SJCRH30 (cell line): Measurements from ENCODE around the gene ASXL2. TPM values are rescaled to one million over a fixed set of nuclear protein-coding genes. Genes with fewer than 3 reads are reported as not detected.

Source experiments
- DNase-seq, 2 experiments: peaks; one replicate each; pipeline ENCODE4 v3.0.0-alpha.2; 2015 to 2020
- H3K27ac ChIP-seq: fragments of 250-450 bp; sonication (Bioruptor Pico); 2 replicates; pipeline ENCODE4 v1.5.1; 2020; ENCODE audit warnings: mild to moderate bottlenecking, moderate library complexity
- H3K27me3 ChIP-seq: fragments of 250-450 bp; sonication (Bioruptor Pico); 2 replicates; pipeline ENCODE4 v1.5.1; 2020; ENCODE audit warnings: mild to moderate bottlenecking, moderate library complexity
- H3K36me3 ChIP-seq: fragments of 250-450 bp; sonication (Bioruptor Pico); 2 replicates; pipeline ENCODE4 v1.5.1; 2020; ENCODE audit warnings: mild to moderate bottlenecking, moderate library complexity
- H3K4me1 ChIP-seq: fragments of 250-450 bp; sonication (Bioruptor Pico); 2 replicates; pipeline ENCODE4 v1.5.1; 2020; ENCODE audit warnings: mild to moderate bottlenecking, moderate library complexity
- H3K4me3 ChIP-seq: fragments of 250-450 bp; sonication (Bioruptor Pico); 2 replicates; pipeline ENCODE4 v1.5.1; 2020; ENCODE audit warnings: mild to moderate bottlenecking, moderate library complexity
- H3K9me3 ChIP-seq: fragments of 250-450 bp; sonication (Bioruptor Pico); replicated peaks from 2 replicates; pipeline ENCODE4 v1.5.1; 2020; ENCODE audit warnings: mild to moderate bottlenecking, moderate library complexity
- total RNA-seq: library from RNA; depleted of rRNA; stranded (reverse); fragments of >200 nt; shearing (Covaris generic); gene quantifications from 2 replicates; pipeline ENCODE4 v1.2.3, GENCODE V29; 2014

The ASXL2 gene
- total RNA-seq, 1 experiment from 2014 or later: 26.7 TPM

- peaks cover 29% of the 10 kb centered on the region for H3K36me3 ChIP-seq
- H3K27me3 ChIP-seq: no peaks in the 10 kb centered on the region
- no peak overlapping the region for H3K4me3 ChIP-seq
- DNase-seq: no peak
- no peaks in the 10 kb centered on the region for H3K4me1 ChIP-seq
- H3K9me3 ChIP-seq: no peaks in the 10 kb centered on the region
- no peak overlapping the region for H3K27ac ChIP-seq
These were observed 106.2 kb downstream of the ASXL2 start for GRCh38 chr2:25772078-25772477.

GRCh38 chr2:25763575-25763974, 114.7 kb downstream of the ASXL2 start:
- Histone ChIP-seq H3K4me1 (no peaks in the 10 kb centered on the region), H3K36me3 (peaks cover 50% of the 10 kb centered on the region), H3K4me3 (no peak overlapping the region), H3K9me3 (no peaks in the 10 kb centered on the region), H3K27ac (no peak overlapping the region), H3K27me3 (no peaks in the 10 kb centered on the region)
- no peak for DNase-seq

GRCh38 chr2:25760297-25760696, 118.0 kb downstream of the ASXL2 start:
- peaks cover 41% of the 10 kb centered on the region for H3K36me3 ChIP-seq
- DNase-seq: no peak
- no peaks in the 10 kb centered on the region for H3K27me3 ChIP-seq
- no peaks in the 10 kb centered on the region for H3K4me1 ChIP-seq
- no peak overlapping the region for H3K27ac ChIP-seq
- no peaks in the 10 kb centered on the region for H3K9me3 ChIP-seq
- no peak overlapping the region for H3K4me3 ChIP-seq

- peaks cover 45% of the 10 kb centered on the region for H3K36me3 ChIP-seq
- H3K27me3 ChIP-seq: no peaks in the 10 kb centered on the region
- H3K4me3 ChIP-seq: no peak overlapping the region
- H3K4me1 ChIP-seq: no peaks in the 10 kb centered on the region
- H3K9me3 ChIP-seq: no peaks in the 10 kb centered on the region
- no peak for DNase-seq
- no peak overlapping the region for H3K27ac ChIP-seq
These were observed 119.9 kb downstream of the ASXL2 start for GRCh38 chr2:25758348-25758747.

- peaks cover 46% of the 10 kb centered on the region for H3K36me3 ChIP-seq
- H3K9me3 ChIP-seq: no peaks in the 10 kb centered on the region
- no peak for DNase-seq
- no peaks in the 10 kb centered on the region for H3K27me3 ChIP-seq
- H3K4me3 ChIP-seq: no peak overlapping the region
- H3K27ac ChIP-seq: no peak overlapping the region
- H3K4me1 ChIP-seq: no peaks in the 10 kb centered on the region
These were observed 120.4 kb downstream of the ASXL2 start for GRCh38 chr2:25757906-25758305.

DNA sequence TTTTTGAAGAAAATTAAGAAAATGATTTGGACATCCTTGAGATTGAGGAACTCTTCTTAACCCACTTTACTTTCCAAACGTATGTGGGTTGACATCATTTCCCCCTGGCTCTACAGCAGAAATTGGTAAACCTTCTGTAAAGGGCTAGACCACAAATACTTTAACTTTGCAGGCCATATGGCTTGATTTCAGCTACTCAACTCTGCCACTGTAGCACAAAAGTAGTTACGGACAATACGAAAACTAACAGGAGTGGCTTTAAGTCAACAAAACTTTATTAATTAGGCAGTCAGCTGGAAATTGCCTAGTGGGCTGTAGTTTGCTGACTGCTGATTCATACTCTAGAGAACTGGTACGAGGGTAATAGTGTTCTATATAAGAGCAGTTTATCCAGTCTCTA, 121.8 kb downstream of the ASXL2 start:
- Histone ChIP-seq H3K4me3 (no peak overlapping the region), H3K36me3 (peaks cover 49% of the 10 kb centered on the region), H3K27me3 (no peaks in the 10 kb centered on the region)

DNA sequence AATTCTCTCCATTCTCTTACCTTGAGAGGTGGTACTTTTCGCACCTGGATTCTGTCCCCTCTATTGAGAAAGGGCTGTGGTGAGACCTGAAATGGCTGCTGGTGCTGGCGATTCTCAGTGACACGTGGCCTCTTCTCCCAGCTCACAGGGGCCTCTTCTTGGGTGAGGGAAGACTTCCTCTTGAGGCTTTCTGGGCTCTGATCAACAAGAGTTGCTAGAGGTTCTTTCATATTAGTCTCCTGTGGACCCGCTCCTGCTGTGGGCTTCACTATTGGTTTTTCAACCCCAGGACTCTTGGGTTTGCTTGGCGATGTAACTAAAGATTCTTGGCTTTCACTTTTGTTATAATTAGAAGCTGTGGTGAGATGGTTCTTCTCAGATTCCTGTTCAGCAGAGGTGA, 128.6 kb downstream of the ASXL2 start:
- Histone ChIP-seq H3K27ac (no peak overlapping the region), H3K27me3 (no peaks in the 10 kb centered on the region), H3K9me3 (no peaks in the 10 kb centered on the region), H3K4me1 (no peaks in the 10 kb centered on the region), H3K4me3 (no peak overlapping the region), H3K36me3 (peaks cover 63% of the 10 kb centered on the region)
- DNase-seq: no peak

More for the DNA sequence above, 121.8 kb downstream of the ASXL2 start:
- no peak overlapping the region for H3K27ac ChIP-seq
- H3K9me3 ChIP-seq: no peaks in the 10 kb centered on the region
- H3K4me1 ChIP-seq: no peaks in the 10 kb centered on the region
- DNase-seq: no peak

- Histone ChIP-seq H3K36me3 (peaks cover 56% of the 10 kb centered on the region), H3K27ac (no peak overlapping the region)
- no peak for DNase-seq
These were observed 134.2 kb downstream of the ASXL2 start for GRCh38 chr2:25744055-25744454.

GRCh38 chr2:25743132-25743830, 135.0 kb downstream of the ASXL2 start:
- no peak for DNase-seq
- Histone ChIP-seq H3K36me3 (peaks cover 50% of the 10 kb centered on the region), H3K4me3 (no peak overlapping the region), H3K4me1 (no peaks in the 10 kb centered on the region), H3K27me3 (no peaks in the 10 kb centered on the region), H3K27ac (no peak overlapping the region), H3K9me3 (no peaks in the 10 kb centered on the region)

More at GRCh38 chr2:25744055-25744454, 134.2 kb downstream of the ASXL2 start:
- no peaks in the 10 kb centered on the region for H3K9me3 ChIP-seq
- H3K4me3 ChIP-seq: no peak overlapping the region
- no peaks in the 10 kb centered on the region for H3K4me1 ChIP-seq
- H3K27me3 ChIP-seq: no peaks in the 10 kb centered on the region

- no peak for DNase-seq
These were observed 135.8 kb downstream of the ASXL2 start for GRCh38 chr2:25742501-25742900.

GRCh38 chr2:25740810-25741381, 137.4 kb downstream of the ASXL2 start:
- H3K4me1 ChIP-seq: no peaks in the 10 kb centered on the region
- no peak overlapping the region for H3K27ac ChIP-seq
- no peak overlapping the region for H3K4me3 ChIP-seq
- DNase-seq: no peak
- H3K27me3 ChIP-seq: no peaks in the 10 kb centered on the region
- peaks cover 40% of the 10 kb centered on the region for H3K36me3 ChIP-seq
- no peaks in the 10 kb centered on the region for H3K9me3 ChIP-seq

More at GRCh38 chr2:25742501-25742900, 135.8 kb downstream of the ASXL2 start:
- H3K4me1 ChIP-seq: no peaks in the 10 kb centered on the region
- H3K4me3 ChIP-seq: no peak overlapping the region
- H3K27me3 ChIP-seq: no peaks in the 10 kb centered on the region
- no peak overlapping the region for H3K27ac ChIP-seq
- peaks cover 42% of the 10 kb centered on the region for H3K36me3 ChIP-seq
- no peaks in the 10 kb centered on the region for H3K9me3 ChIP-seq

DNA sequence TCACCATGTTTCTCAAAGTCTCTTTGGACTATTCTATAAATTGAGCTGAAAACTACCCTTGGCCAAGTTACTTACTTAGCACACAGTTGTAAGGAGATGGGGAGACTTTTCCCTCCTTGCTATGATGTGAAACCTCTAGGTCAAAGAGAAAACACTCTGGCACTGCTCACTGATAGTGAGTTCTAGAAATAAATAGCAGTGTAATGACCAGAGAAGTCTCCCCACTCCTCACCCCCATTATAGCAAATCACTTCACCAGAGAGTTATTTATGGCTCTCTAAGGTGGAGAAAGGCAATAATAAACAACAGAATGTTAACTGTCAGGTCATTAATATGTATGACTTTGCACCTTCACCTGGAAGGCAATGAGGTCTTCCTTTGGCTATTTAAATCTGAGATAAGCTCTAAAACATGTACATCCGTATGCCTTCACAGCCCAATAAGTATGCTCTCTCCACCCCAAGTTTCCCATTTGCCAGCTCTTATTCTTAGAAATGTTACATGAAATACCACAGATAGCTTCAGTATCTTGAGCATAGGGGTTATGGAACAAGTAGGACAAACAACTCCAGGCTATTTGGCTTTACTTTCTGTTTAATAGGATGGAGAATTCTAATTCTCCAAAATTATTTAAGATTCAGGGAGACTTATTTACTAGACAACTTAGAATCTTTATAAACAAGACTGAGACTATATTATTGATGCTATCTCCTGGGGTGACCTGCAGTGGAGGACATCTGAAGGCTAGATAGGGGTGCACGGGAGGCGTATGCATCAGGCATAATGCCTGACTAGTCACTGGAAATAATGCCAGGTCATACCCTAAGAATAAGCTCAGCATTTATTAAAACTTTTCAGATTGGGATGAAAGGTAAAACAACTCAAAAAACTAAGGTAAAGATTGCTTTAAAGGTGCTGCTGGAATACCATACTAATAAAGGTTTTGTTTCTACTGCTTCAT, 139.6 kb downstream of the ASXL2 start:
- H3K27me3 ChIP-seq: no peaks in the 10 kb centered on the region
- no peak overlapping the region for H3K27ac ChIP-seq
- H3K4me3 ChIP-seq: no peak overlapping the region
- peaks cover 25% of the 10 kb centered on the region for H3K36me3 ChIP-seq
- no peaks in the 10 kb centered on the region for H3K4me1 ChIP-seq
- DNase-seq: no peak
- no peaks in the 10 kb centered on the region for H3K9me3 ChIP-seq

- H3K27ac ChIP-seq: no peak overlapping the region
- H3K4me3 ChIP-seq: no peak overlapping the region
- DNase-seq: no peak
- H3K4me1 ChIP-seq: no peaks in the 10 kb centered on the region
- no peaks in the 10 kb centered on the region; the same call in 1 of the 2 replicates for H3K9me3 ChIP-seq
- peaks cover 10% of the 10 kb centered on the region for H3K36me3 ChIP-seq
- no peaks in the 10 kb centered on the region for H3K27me3 ChIP-seq
These were observed 141.3 kb downstream of the ASXL2 start for GRCh38 chr2:25736899-25737515.

GRCh38 chr2:25735835-25736234, 142.5 kb downstream of the ASXL2 start:
- Histone ChIP-seq H3K9me3 (no peaks in the 10 kb centered on the region; the same call in 1 of the 2 replicates), H3K27me3 (no peaks in the 10 kb centered on the region), H3K27ac (no peak overlapping the region), H3K4me3 (no peak overlapping the region), H3K4me1 (no peaks in the 10 kb centered on the region), H3K36me3 (peaks cover 2% of the 10 kb centered on the region; the same call in 1 of the 2 replicates)
- no peak for DNase-seq
